ENCODE data around the gene TUSC1. TPM values are rescaled to one million over a fixed set of nuclear protein-coding genes. Genes with fewer than 3 reads are reported as not detected.
"Not testable (repeated sequence)": the region's sequence is repeated elsewhere in the genome, so short reads cannot be mapped to it uniquely, and the experiment has no call there.

TUSC1 gene
- total RNA-seq, 2 experiments from 2014 or later = not detected

GRCh38 chr9:25677301-25678146 lies 720 bp downstream of the TUSC1 start:
- peaks cover 11% of the 10 kb centered on the region for H3K27me3 Mint-ChIP-seq
- CTCF ChIA-PET = no interaction called here
- no peak overlapping the region for H3K4me3 Mint-ChIP-seq
- DNase-seq = no peak
- no peaks in the 10 kb centered on the region for H3K4me1 Mint-ChIP-seq
- no peak for ATAC-seq
- H3K9me3 Mint-ChIP-seq (ENCODE audit: low read depth) = no peaks in the 10 kb centered on the region
- peaks cover 3% of the 10 kb centered on the region for H3K36me3 Mint-ChIP-seq
- peak overlapping the region; percentile 3 for H3K27ac Mint-ChIP-seq

- H3K27me3 Mint-ChIP-seq = peaks cover 11% of the 10 kb centered on the region
- H3K27ac Mint-ChIP-seq; H3K9me3 Mint-ChIP-seq (ENCODE audit: low read depth); CTCF ChIA-PET; H3K4me3 Mint-ChIP-seq; H3K36me3 Mint-ChIP-seq; H3K4me1 Mint-ChIP-seq; ATAC-seq; DNase-seq: not testable (repeated sequence)
These were observed 2.4 kb downstream of the TUSC1 start for GRCh38 chr9:25675858-25676257.

- Mint-ChIP-seq H3K27me3 (no peaks in the 10 kb centered on the region), H3K9me3 (ENCODE audit: low read depth) (peaks cover 10% of the 10 kb centered on the region), H3K27ac (no peak overlapping the region), H3K4me1 (no peaks in the 10 kb centered on the region), H3K36me3 (no peaks in the 10 kb centered on the region), H3K4me3 (no peak overlapping the region)
- CTCF ChIA-PET = no interaction called here
- no peak for ATAC-seq
- no peak for DNase-seq
These were observed 19.7 kb downstream of the TUSC1 start for GRCh38 chr9:25658571-25658970.

- Mint-ChIP-seq H3K9me3 (ENCODE audit: low read depth) (peaks cover 5% of the 10 kb centered on the region), H3K27me3 (no peaks in the 10 kb centered on the region), H3K4me3 (no peak overlapping the region), H3K4me1 (no peaks in the 10 kb centered on the region), H3K27ac (no peak overlapping the region), H3K36me3 (no peaks in the 10 kb centered on the region)
- DNase-seq (no peak), ATAC-seq (no peak)
- CTCF ChIA-PET = no interaction called here
These were observed 23.8 kb downstream of the TUSC1 start for GRCh38 chr9:25654417-25654816.

GRCh38 chr9:25648116-25648515 lies 30.1 kb downstream of the TUSC1 start:
- Mint-ChIP-seq H3K9me3 (ENCODE audit: low read depth) (peaks cover 8% of the 10 kb centered on the region), H3K4me3 (no peak overlapping the region), H3K4me1 (no peaks in the 10 kb centered on the region), H3K36me3 (no peaks in the 10 kb centered on the region), H3K27ac (no peak overlapping the region), H3K27me3 (no peaks in the 10 kb centered on the region)
- DNase-seq (no peak), ATAC-seq (no peak)
- CTCF ChIA-PET = no interaction called here

GRCh38 chr9:25636026-25636425 lies 42.2 kb downstream of the TUSC1 start:
- H3K27me3 Mint-ChIP-seq = no peaks in the 10 kb centered on the region
- no peak for ATAC-seq
- H3K9me3 Mint-ChIP-seq (ENCODE audit: low read depth) = peaks cover 5% of the 10 kb centered on the region
- no peak overlapping the region for H3K4me3 Mint-ChIP-seq
- no peaks in the 10 kb centered on the region for H3K36me3 Mint-ChIP-seq
- no peak for DNase-seq
- CTCF ChIA-PET = no interaction called here
- no peaks in the 10 kb centered on the region for H3K4me1 Mint-ChIP-seq
- H3K27ac Mint-ChIP-seq = no peak overlapping the region

GRCh38 chr9:25629231-25629630 lies 49.0 kb downstream of the TUSC1 start:
- no peaks in the 10 kb centered on the region for H3K4me1 Mint-ChIP-seq
- H3K4me3 Mint-ChIP-seq = no peak overlapping the region
- H3K36me3 Mint-ChIP-seq = no peaks in the 10 kb centered on the region

More at GRCh38 chr9:25629231-25629630, 49.0 kb downstream of the TUSC1 start:
- Mint-ChIP-seq H3K27ac (no peak overlapping the region), H3K27me3 (no peaks in the 10 kb centered on the region), H3K9me3 (ENCODE audit: low read depth) (peaks cover 8% of the 10 kb centered on the region)
- CTCF ChIA-PET = no interaction called here
- no peak for ATAC-seq
- no peak for DNase-seq
